ENCODE measurements around the gene KLHL5.
A peak's percentile ranks its signal among the peaks of the same experiment; 100 is the strongest.

The KLHL5 gene

GRCh38 chr4:39051492-39051891 is 10.5 kb upstream of the KLHL5 start:
- Mint-ChIP-seq H3K27ac (no peak overlapping the region), H3K27me3 (no peaks in the 10 kb centered on the region), H3K4me3 (no peak overlapping the region), H3K9me3 (no peaks in the 10 kb centered on the region), H3K4me1 (peaks cover 24 to 59% of the 10 kb centered on the region in 2 donors), H3K36me3 (peaks cover 0 to 17% of the 10 kb centered on the region in 2 donors)
- ATAC-seq (replicated peaks), result no peak
- DNase-seq, result no peak

GRCh38 chr4:39053983-39054382 is 8.0 kb upstream of the KLHL5 start:
- H3K4me1 Mint-ChIP-seq, result peaks cover 17 to 43% of the 10 kb centered on the region in 2 donors

GRCh38 chr4:39054497-39054896 is 7.5 kb upstream of the KLHL5 start:
- ATAC-seq (replicated peaks), result no peak
- H3K36me3 Mint-ChIP-seq, result peaks cover 3 to 12% of the 10 kb centered on the region in 2 donors
- H3K4me1 Mint-ChIP-seq, result peaks cover 17 to 43% of the 10 kb centered on the region in 2 donors
- no peaks in the 10 kb centered on the region for H3K9me3 Mint-ChIP-seq
- no peak for DNase-seq
- H3K4me3 Mint-ChIP-seq, result no peak overlapping the region
- H3K27me3 Mint-ChIP-seq, result no peaks in the 10 kb centered on the region
- H3K27ac Mint-ChIP-seq, result peak overlapping the region; percentile 9

More at GRCh38 chr4:39053983-39054382, 8.0 kb upstream of the KLHL5 start:
- H3K27ac Mint-ChIP-seq, result no peak overlapping the region
- no peak overlapping the region for H3K4me3 Mint-ChIP-seq
- no peak for DNase-seq
- peaks cover 3 to 12% of the 10 kb centered on the region in 2 donors for H3K36me3 Mint-ChIP-seq
- H3K27me3 Mint-ChIP-seq, result no peaks in the 10 kb centered on the region
- no peaks in the 10 kb centered on the region for H3K9me3 Mint-ChIP-seq
- ATAC-seq (replicated peaks), result no peak

GRCh38 chr4:39056023-39056422 is 6.0 kb upstream of the KLHL5 start:
- DNase-seq, result no peak
- Mint-ChIP-seq H3K4me1 (peaks cover 18 to 44% of the 10 kb centered on the region in 2 donors), H3K9me3 (no peaks in the 10 kb centered on the region), H3K27ac (no peak overlapping the region), H3K36me3 (peaks cover 3 to 7% of the 10 kb centered on the region in 2 donors), H3K4me3 (no peak overlapping the region), H3K27me3 (no peaks in the 10 kb centered on the region)
- ATAC-seq (replicated peaks), result no peak

GRCh38 chr4:39061457-39061856 is 575 bp upstream of the KLHL5 start:
- Mint-ChIP-seq H3K27ac (no peak overlapping the region), H3K36me3 (peaks cover 6 to 15% of the 10 kb centered on the region in 2 donors), H3K4me3 (no peak overlapping the region), H3K9me3 (no peaks in the 10 kb centered on the region), H3K4me1 (peaks cover 24 to 40% of the 10 kb centered on the region in 2 donors), H3K27me3 (no peaks in the 10 kb centered on the region)
- no peak for ATAC-seq (replicated peaks)
- no peak for DNase-seq

GRCh38 chr4:39062770-39063097 is 702 bp downstream of the KLHL5 start:
- ATAC-seq (replicated peaks) (no peak), DNase-seq (no peak)
- Mint-ChIP-seq H3K9me3 (no peaks in the 10 kb centered on the region), H3K36me3 (peaks cover 5 to 10% of the 10 kb centered on the region in 2 donors), H3K27ac (no peak overlapping the region), H3K4me1 (peaks cover 23 to 42% of the 10 kb centered on the region in 2 donors), H3K4me3 (no peak overlapping the region), H3K27me3 (no peaks in the 10 kb centered on the region)

GRCh38 chr4:39063430-39063829 is 1.4 kb downstream of the KLHL5 start:
- H3K4me3 Mint-ChIP-seq, result no peak overlapping the region
- no peaks in the 10 kb centered on the region for H3K27me3 Mint-ChIP-seq
- peaks cover 7 to 10% of the 10 kb centered on the region in 2 donors for H3K36me3 Mint-ChIP-seq
- no peak for DNase-seq
- no peaks in the 10 kb centered on the region for H3K9me3 Mint-ChIP-seq
- peak overlapping the region; percentile 77 for H3K27ac Mint-ChIP-seq
- H3K4me1 Mint-ChIP-seq, result peaks cover 28 to 49% of the 10 kb centered on the region in 2 donors
- no peak for ATAC-seq (replicated peaks)

GRCh38 chr4:39066371-39066770 is 4.3 kb downstream of the KLHL5 start:
- DNase-seq (no peak), ATAC-seq (replicated peaks) (no peak)
- Mint-ChIP-seq H3K4me1 (peaks cover 29 to 53% of the 10 kb centered on the region in 2 donors), H3K4me3 (no peak overlapping the region), H3K27ac (no peak overlapping the region), H3K36me3 (peaks cover 14% of the 10 kb centered on the region in 2 donors), H3K9me3 (peaks cover 0 to 1% of the 10 kb centered on the region in 2 donors), H3K27me3 (no peaks in the 10 kb centered on the region)

GRCh38 chr4:39067031-39067430 is 5.0 kb downstream of the KLHL5 start:
- Mint-ChIP-seq H3K4me3 (no peak overlapping the region), H3K36me3 (peaks cover 13 to 14% of the 10 kb centered on the region in 2 donors), H3K9me3 (peaks cover 0 to 1% of the 10 kb centered on the region in 2 donors), H3K4me1 (peaks cover 25 to 47% of the 10 kb centered on the region in 2 donors), H3K27me3 (no peaks in the 10 kb centered on the region), H3K27ac (no peak overlapping the region)
- ATAC-seq (replicated peaks), result no peak
- DNase-seq, result no peak

- no peak for DNase-seq
- Mint-ChIP-seq H3K4me3 (no peak overlapping the region), H3K27ac (no peak overlapping the region), H3K27me3 (no peaks in the 10 kb centered on the region), H3K4me1 (peaks cover 21 to 47% of the 10 kb centered on the region in 2 donors), H3K36me3 (peaks cover 10 to 14% of the 10 kb centered on the region in 2 donors), H3K9me3 (peaks cover 0 to 1% of the 10 kb centered on the region in 2 donors)
- no peak for ATAC-seq (replicated peaks)
Measured at GRCh38 chr4:39067451-39067850, 5.4 kb downstream of the KLHL5 start.

GRCh38 chr4:39068907-39069306 is 6.9 kb downstream of the KLHL5 start:
- Mint-ChIP-seq H3K27ac (no peak overlapping the region), H3K36me3 (peaks cover 4 to 12% of the 10 kb centered on the region in 2 donors), H3K27me3 (no peaks in the 10 kb centered on the region), H3K4me1 (peaks cover 17 to 39% of the 10 kb centered on the region in 2 donors), H3K4me3 (no peak overlapping the region), H3K9me3 (peaks cover 0 to 1% of the 10 kb centered on the region in 2 donors)
- ATAC-seq (replicated peaks), result no peak
- DNase-seq, result no peak

- no peak overlapping the region for H3K27ac Mint-ChIP-seq
- H3K9me3 Mint-ChIP-seq, result no peaks in the 10 kb centered on the region
- peaks cover 20 to 40% of the 10 kb centered on the region in 2 donors for H3K36me3 Mint-ChIP-seq
Measured at GRCh38 chr4:39078829-39079228, 16.8 kb downstream of the KLHL5 start.

GRCh38 chr4:39083164-39083563 is 21.1 kb downstream of the KLHL5 start:
- H3K4me1 Mint-ChIP-seq, result no peaks in the 10 kb centered on the region
- no peak for ATAC-seq (replicated peaks)
- H3K27ac Mint-ChIP-seq, result no peak overlapping the region
- no peaks in the 10 kb centered on the region for H3K9me3 Mint-ChIP-seq
- H3K36me3 Mint-ChIP-seq, result peaks cover 15 to 27% of the 10 kb centered on the region in 2 donors
- no peaks in the 10 kb centered on the region for H3K27me3 Mint-ChIP-seq
- no peak overlapping the region for H3K4me3 Mint-ChIP-seq
- DNase-seq, result no peak

More at GRCh38 chr4:39078829-39079228, 16.8 kb downstream of the KLHL5 start:
- no peak for ATAC-seq (replicated peaks)
- Mint-ChIP-seq H3K4me1 (peaks cover 0 to 5% of the 10 kb centered on the region in 2 donors), H3K27me3 (no peaks in the 10 kb centered on the region), H3K4me3 (no peak overlapping the region)
- no peak for DNase-seq

- ATAC-seq (replicated peaks), result no peak
- H3K36me3 Mint-ChIP-seq, result peaks cover 14 to 38% of the 10 kb centered on the region in 2 donors
- DNase-seq, result no peak
- no peak overlapping the region for H3K4me3 Mint-ChIP-seq
- H3K9me3 Mint-ChIP-seq, result no peaks in the 10 kb centered on the region
- H3K4me1 Mint-ChIP-seq, result no peaks in the 10 kb centered on the region
- no peak overlapping the region for H3K27ac Mint-ChIP-seq
- no peaks in the 10 kb centered on the region for H3K27me3 Mint-ChIP-seq
Measured at GRCh38 chr4:39085891-39086290, 23.9 kb downstream of the KLHL5 start.

- no peak overlapping the region for H3K27ac Mint-ChIP-seq
- H3K4me1 Mint-ChIP-seq, result no peaks in the 10 kb centered on the region
- no peaks in the 10 kb centered on the region for H3K27me3 Mint-ChIP-seq
- DNase-seq (no peak), ATAC-seq (replicated peaks) (no peak)
- H3K36me3 Mint-ChIP-seq, result peaks cover 16 to 24% of the 10 kb centered on the region in 2 donors
- no peak overlapping the region for H3K4me3 Mint-ChIP-seq
- no peaks in the 10 kb centered on the region for H3K9me3 Mint-ChIP-seq
Measured at GRCh38 chr4:39096847-39097246, 34.8 kb downstream of the KLHL5 start.

GRCh38 chr4:39097290-39097689 is 35.3 kb downstream of the KLHL5 start:
- H3K4me1 Mint-ChIP-seq, result no peaks in the 10 kb centered on the region
- no peak for ATAC-seq (replicated peaks)
- no peak for DNase-seq
- H3K27ac Mint-ChIP-seq, result peak overlapping the region; percentile 20
- peaks cover 16 to 25% of the 10 kb centered on the region in 2 donors for H3K36me3 Mint-ChIP-seq
- no peak overlapping the region for H3K4me3 Mint-ChIP-seq
- H3K9me3 Mint-ChIP-seq, result no peaks in the 10 kb centered on the region
- no peaks in the 10 kb centered on the region for H3K27me3 Mint-ChIP-seq
